Measurements from ENCODE around the gene SRR. TPM values are rescaled to one million over a fixed set of nuclear protein-coding genes. Genes with fewer than 3 reads are reported as not detected.
"Not testable (repeated sequence)": the region's sequence is repeated elsewhere in the genome, so short reads cannot be mapped to it uniquely, and the experiment has no call there.

Gene SRR
- total RNA-seq, 1 experiment from 2014 or later, result 9.0 TPM

DNA sequence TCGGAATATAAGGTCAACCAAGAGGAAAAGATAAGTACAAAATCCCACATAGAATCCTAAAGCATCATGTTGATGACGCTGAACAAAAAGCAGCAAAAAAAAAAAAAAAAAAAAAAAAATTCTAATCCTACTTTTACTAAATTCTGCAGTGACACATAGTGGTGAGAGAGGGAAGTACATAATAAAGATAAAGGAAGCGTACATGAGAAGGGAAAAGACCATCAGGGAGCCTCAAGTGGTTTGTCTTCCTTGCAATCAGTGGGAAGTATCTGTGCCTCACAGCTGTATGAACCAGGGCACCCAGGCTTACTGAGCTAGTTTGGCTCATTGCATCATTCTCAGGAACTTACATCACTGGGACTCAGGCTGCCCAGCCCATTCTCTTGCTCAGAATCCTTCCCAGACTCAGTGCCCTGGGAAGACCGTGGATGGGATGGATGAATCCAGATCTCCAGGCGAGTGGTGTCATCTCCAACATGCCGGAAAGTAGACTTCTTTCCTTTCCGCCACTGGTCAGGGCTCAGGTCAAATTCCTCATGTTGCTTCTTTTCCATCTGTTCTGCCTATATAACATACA, 21.4 kb upstream of the SRR start:
- in situ Hi-C loops (cut with HindIII; ENCODE audit: low pct_unique_long_range_greater_than_20kb, low sequenced_read_pairs), result no loop called here
- peak; percentile 88 for DNase-seq (ENCODE audit: low read depth, low spot score)

DNA sequence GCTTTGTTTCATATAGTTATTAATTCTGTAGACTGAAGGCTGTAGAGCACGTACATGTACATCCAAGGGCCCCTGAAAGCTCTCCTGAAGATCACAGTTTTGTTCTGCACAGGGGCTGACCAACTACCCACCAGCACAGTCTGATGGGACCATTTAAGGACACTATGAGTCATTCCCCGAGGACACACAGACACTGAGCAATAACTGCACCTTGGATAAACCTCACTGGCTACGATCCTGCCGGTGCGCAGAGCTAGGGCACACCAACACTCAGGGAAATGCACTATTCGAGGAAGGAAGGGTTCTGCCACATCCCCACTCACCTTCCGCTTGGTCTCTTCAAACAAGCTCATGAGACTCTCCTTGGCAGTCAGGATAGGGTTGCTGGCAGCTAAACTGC, 20.4 kb upstream of the SRR start:
- in situ Hi-C loops (cut with HindIII; ENCODE audit: low pct_unique_long_range_greater_than_20kb, low sequenced_read_pairs), result no loop called here

DNA sequence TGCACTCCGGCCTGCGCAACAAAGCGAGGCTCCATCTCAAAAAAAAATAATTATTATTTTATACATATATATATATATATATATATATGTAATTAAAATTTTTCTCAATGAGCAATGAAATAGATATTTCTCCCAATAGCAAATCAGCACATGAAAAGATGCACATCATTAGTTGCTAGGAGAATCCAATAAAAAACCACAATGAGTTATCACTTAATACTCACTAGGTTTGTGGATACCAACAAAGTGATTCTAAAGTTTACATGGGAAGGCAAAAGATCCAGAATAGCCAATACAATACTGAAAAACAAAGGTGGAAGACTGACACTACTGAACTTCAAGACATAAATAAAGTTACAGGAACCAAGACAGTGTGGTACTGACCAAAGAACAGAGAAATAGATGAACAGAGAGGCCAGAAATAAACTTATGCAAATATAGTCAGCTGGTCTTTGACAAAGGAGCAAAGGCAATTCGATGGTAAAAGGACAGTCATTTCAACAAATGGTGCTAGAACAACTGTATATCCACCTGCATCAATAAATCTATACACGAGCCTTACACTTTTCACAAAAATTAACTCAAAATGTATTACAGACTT, 13.8 kb upstream of the SRR start:
- in situ Hi-C loops (cut with HindIII; ENCODE audit: low pct_unique_long_range_greater_than_20kb, low sequenced_read_pairs), result no loop called here
- DNase-seq (ENCODE audit: low read depth, low spot score), result peak; percentile 24

More for the DNA sequence above, 20.4 kb upstream of the SRR start:
- DNase-seq (ENCODE audit: low read depth, low spot score), result no peak

DNA sequence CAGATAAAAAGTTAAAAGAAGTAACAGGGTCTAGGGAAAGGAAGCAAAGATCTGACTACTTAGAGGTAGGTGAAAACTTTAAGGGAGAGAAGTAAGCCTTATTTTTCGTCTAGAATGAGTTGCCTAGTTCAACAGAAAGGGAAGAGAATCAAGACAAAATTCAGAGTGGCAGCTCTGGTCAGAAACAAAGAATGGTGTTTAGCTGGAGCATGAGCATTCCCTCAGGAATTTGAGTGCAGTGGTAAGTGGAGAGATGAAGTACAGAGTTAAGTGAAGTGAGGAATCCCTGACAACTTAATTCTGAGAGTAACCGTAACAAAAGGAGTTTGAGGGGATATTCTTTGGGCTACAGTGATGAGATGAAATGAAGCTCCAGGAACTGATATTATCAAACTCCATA, 11.7 kb upstream of the SRR start:
- in situ Hi-C loops (cut with HindIII; ENCODE audit: low pct_unique_long_range_greater_than_20kb, low sequenced_read_pairs), result no loop called here
- no peak for DNase-seq (ENCODE audit: low read depth, low spot score)

DNA sequence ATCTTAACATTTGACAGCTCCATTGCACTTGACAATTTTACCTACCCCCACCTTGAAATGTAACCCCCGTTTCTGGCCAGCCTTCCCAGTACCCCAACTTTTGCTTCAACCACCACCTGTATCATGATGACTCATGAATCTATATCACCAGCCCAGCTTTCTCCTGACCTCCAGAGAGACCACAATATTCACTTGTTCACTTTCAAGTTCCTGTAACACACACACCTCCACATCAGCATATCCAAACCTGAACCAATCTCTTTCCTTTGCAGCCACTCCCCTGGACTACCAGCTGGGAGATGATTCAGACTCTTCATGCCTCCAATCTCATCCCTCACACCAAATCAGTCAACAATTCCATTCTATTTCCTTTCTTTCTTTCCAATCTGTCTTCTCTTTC, 8.2 kb upstream of the SRR start:
- no peak for DNase-seq (ENCODE audit: low read depth, low spot score)
- in situ Hi-C loops (cut with HindIII; ENCODE audit: low pct_unique_long_range_greater_than_20kb, low sequenced_read_pairs), result no loop called here

DNA sequence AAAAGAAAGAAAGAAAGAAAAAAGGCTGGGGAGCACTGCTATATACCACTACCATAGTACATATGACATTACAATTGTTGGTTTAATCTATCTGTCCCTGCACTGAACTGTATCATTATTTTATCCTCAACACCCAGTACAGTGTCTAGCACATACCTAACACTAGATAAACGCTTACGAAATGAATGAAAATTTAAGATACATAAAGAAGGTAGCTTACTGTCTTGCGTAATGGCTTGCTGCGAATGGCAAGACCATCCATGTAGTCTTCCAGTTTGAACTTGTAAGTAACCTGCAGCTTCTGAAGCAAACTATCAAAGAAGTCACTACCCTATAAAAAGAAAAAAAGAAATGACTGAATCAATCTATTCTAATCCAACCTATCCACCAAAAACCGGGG, 6.7 kb upstream of the SRR start:
- in situ Hi-C loops (cut with HindIII; ENCODE audit: low pct_unique_long_range_greater_than_20kb, low sequenced_read_pairs), result no loop called here

DNA sequence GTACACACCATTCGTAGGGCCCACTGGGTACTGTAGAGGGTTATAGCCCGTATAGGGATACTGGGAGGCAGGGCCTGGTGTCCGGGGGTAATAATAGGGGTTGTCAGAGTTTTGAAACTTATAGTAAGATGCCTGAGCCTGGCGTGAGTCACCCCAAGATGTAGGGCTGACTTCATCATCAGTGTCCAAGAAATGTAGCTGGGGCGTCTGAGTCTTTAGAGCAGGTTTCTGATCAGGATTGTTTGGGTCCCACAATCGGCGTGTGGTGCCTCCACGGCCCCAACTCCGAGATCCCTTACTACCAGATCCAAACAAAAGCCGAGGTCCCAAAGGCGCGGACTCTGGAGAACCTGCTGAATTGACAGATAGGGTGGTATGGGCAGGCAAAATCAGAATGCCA, 4.6 kb upstream of the SRR start:
- in situ Hi-C loops (cut with HindIII; ENCODE audit: low pct_unique_long_range_greater_than_20kb, low sequenced_read_pairs), result no loop called here
- DNase-seq (ENCODE audit: low read depth, low spot score), result no peak

More for the DNA sequence above, 6.7 kb upstream of the SRR start:
- DNase-seq (ENCODE audit: low read depth, low spot score), result no peak

DNA sequence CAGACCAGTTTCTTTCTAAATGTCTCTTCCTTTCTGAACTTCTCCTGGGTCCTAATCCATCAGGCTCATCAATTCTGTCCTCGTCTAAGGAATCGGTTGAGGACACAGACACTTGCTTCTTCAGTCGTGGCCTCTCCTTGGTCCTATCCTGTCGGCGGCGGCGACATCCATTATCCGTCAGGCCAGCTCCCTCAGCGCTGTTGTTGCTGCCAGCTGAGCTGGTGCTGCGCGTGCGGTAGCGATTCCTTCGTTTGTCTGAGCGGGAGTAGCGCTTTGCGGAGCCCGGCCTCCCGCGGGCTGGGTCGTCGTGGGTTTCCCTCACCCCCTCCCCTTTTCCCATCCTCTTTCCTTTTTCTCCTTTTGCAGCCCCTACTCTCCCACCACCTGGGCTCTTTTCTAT, 4.0 kb upstream of the SRR start:
- in situ Hi-C loops (cut with HindIII; ENCODE audit: low pct_unique_long_range_greater_than_20kb, low sequenced_read_pairs), result no loop called here
- no peak for DNase-seq (ENCODE audit: low read depth, low spot score)

DNA sequence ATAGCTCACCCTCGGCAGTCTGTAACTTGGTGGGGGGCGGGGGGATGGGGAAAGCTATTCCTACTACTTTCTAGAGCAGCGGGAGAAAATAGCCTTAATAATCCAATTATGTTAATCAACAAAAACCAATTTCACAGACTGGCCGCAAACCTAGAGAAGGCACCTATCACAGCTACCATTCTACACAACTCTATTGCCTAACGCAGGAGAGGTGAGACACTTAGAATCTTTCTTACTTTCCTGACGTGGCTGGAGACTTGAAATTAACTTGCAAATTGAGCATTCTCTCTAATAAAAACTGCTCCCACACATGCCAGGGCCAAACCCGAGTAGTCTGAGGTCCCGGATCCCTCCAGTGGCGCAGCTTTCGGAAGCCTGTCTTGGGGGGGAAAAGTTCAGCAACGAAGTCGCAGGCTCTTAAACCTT, 959 bp upstream of the SRR start:
- DNase-seq (ENCODE audit: low read depth, low spot score), result no peak

DNA sequence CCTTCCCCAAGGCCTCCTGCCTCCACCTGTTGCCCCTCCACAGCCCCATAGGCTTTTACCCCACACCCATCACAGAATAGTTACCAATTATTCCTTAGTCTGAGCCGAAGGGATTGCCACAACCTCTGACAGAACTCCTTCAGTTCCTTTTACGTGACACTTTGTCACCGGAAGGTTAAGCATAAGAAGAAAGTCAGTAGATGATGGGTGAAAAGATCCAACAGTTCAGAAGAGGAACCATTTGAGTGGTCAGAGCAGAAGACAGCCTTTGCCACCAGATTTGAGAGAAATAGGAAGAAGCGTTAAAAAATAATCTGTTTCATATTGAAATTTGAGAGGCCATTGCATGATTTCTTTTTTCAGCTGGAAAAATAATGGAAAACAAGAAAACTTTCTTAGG, 1.2 kb downstream of the SRR start:
- no peak for DNase-seq (ENCODE audit: low read depth, low spot score)
- in situ Hi-C loops (cut with HindIII; ENCODE audit: low pct_unique_long_range_greater_than_20kb, low sequenced_read_pairs), result no loop called here

More for the DNA sequence above, 959 bp upstream of the SRR start:
- in situ Hi-C loops (cut with HindIII; ENCODE audit: low pct_unique_long_range_greater_than_20kb, low sequenced_read_pairs), result no loop called here

DNA sequence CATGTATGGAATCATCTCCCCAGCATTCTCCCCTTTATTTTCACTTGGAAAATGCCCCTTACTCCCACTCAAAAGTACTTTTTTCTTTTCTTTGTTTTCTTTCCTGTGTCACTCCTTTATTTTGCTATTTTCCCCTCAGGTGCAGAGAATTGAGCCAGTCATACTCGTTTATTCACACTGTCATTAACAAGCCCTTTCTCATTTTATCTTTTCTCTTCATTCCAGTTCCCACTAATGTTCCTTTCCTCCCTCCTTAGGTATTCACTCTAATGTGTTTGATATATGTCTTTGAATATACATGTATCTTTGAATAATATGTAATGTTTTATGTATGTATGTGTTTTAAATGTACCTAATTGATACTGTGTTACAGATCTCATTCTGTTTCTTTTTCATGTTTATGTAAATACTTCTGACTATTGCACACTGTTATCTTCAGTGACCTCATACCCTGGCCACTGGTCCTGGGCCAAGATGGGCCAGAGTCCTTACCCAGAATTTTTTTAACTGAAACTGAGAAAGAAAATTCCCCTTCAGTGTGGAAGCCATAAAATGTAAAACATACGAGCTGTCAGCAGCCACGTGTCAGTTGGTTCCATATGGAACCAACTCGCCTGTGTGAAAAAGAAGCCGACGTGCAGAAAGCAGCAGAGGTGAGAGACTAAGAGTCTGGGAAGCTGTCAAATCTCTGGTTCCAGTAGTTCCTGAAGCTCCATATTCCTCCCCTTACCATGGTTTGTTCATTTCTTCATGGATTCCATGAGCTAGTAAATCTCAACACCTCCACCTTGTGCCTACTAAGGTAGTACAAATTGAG, 5.8 kb downstream of the SRR start:
- no peak for DNase-seq (ENCODE audit: low read depth, low spot score)
- in situ Hi-C loops (cut with HindIII; ENCODE audit: low pct_unique_long_range_greater_than_20kb, low sequenced_read_pairs), result no loop called here

DNA sequence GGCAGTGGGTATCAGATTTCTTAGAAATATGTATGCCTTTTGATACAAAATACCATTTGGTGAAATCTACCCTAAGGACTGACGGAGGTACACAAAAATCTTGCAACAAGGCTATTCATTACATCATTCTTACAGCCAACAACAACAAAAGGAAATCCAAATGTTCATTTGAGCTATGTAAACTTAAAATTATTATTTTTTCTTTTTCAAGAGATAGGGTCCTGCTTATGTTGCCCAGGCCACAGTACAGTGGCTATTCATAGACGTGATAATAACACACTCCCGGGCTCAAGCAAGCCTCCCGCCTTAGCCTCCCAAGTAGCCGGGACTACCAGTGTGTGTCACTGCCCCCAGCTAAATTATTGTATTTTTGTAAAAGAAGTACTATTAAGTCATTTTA, 9.0 kb downstream of the SRR start:
- no peak for DNase-seq (ENCODE audit: low read depth, low spot score)
- in situ Hi-C loops (cut with HindIII; ENCODE audit: low pct_unique_long_range_greater_than_20kb, low sequenced_read_pairs), result no loop called here

DNA sequence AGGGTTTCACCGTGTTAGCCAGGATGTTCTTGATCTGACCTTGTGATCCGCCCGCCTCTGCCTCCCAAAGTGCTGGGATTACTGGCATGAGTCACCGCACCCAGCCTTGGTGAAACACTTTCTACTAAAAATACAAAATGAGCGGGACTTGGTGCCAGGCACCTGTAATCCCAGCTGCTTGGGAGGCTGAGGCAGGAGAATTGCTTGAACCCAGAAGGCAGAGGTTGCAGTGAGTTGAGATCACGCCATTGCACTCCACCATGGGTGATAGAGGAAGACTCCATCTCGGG, 13.1 kb downstream of the SRR start:
- in situ Hi-C loops (cut with HindIII; ENCODE audit: low pct_unique_long_range_greater_than_20kb, low sequenced_read_pairs); DNase-seq (ENCODE audit: low read depth, low spot score): not testable (repeated sequence)

DNA sequence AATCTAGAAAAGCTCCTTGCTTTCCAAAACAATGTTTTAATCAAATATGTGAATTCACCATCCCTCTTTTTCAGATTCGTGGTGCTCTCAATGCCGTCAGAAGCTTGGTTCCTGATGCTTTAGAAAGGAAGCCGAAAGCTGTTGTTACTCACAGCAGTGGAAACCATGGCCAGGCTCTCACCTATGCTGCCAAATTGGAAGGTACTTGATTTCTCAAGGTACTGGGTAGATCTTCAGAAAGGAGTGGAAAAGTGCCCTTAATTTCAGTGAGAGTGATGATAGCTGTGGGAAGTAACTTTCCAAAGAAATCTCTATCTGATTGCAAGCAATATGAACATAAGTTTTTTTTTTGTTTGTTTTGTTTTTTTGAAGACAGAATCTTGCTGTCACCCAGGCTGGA, 14.0 kb downstream of the SRR start:
- in situ Hi-C loops (cut with HindIII; ENCODE audit: low pct_unique_long_range_greater_than_20kb, low sequenced_read_pairs), result no loop called here
- no peak for DNase-seq (ENCODE audit: low read depth, low spot score)

DNA sequence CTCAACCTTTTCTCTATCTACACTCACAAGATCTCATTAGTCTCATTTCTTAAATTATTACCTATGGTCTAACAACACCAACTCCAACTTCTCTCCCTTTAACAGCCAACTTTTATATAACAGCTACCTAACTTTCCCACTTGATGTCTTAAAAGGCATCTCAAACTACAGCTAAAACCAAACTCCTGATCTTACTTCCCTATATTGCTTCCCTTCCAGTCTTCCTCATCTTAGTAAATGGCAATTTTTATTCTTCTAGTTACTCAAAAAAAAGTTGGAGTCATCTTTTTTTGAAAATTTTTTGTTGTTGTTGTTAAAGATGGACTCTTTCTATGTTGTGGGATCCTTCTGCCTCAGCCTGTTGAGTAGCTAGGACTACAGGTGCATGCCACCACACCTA, 15.3 kb downstream of the SRR start:
- in situ Hi-C loops (cut with HindIII; ENCODE audit: low pct_unique_long_range_greater_than_20kb, low sequenced_read_pairs), result no loop called here
- no peak for DNase-seq (ENCODE audit: low read depth, low spot score)

DNA sequence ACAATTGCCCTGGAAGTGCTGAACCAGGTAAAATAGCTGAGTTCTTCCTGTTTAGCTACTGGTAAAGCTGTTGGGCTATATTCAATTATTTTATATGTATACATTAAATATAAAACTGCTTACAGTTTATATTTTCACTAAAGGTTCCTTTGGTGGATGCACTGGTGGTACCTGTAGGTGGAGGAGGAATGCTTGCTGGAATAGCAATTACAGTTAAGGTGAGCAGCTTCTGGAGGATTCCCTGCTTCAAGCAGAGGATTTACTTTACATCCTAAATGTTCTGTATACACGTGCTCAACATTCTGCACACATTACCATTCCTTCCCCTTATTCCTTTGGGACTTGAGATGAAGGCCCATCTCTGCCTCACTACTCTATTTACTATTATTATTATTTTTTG, 17.6 kb downstream of the SRR start:
- in situ Hi-C loops (cut with HindIII; ENCODE audit: low pct_unique_long_range_greater_than_20kb, low sequenced_read_pairs), result no loop called here
- DNase-seq (ENCODE audit: low read depth, low spot score), result no peak

DNA sequence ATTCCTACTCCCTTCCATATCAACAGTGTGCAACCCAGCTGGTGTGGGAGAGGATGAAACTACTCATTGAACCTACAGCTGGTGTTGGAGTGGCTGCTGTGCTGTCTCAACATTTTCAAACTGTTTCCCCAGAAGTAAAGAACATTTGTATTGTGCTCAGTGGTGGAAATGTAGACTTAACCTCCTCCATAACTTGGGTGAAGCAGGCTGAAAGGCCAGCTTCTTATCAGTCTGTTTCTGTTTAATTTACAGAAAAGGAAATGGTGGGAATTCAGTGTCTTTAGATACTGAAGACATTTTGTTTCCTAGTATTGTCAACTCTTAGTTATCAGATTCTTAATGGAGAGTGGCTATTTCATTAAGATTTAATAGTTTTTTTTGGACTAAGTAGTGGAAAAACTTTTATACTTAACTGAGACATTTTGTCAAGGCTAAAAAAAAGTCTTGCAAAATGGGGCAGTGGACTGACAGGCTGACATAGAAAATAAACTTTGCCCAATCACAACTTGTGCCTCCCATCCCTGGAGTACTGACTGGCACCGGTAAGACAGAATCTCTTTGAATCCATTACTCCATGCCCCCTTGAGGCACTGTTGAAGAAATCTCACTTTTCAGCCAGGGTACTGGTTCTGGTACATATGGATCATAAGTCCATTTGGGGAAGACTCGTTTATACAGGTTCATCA, 20.0 kb downstream of the SRR start:
- in situ Hi-C loops (cut with HindIII; ENCODE audit: low pct_unique_long_range_greater_than_20kb, low sequenced_read_pairs), result no loop called here
- no peak for DNase-seq (ENCODE audit: low read depth, low spot score)

DNA sequence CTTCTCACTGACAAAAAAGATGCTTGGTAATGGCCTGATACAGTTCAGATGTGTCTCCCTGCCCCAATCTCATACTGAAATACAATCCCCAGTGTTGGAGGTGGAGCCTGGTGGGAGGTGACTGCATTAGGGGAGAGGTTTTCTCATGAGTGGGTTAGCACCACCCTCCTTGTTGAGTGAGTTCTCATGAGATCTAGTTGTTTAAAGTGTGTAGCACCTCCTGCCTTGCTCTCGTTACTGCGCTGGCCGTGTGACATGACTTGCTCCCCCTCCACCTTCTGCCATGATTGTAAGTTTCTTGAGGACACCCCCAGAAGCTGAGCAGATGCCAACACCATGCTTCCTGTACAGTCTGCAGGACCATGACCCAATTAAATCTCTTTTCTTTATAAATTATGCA, 27.6 kb downstream of the SRR start:
- in situ Hi-C loops (cut with HindIII; ENCODE audit: low pct_unique_long_range_greater_than_20kb, low sequenced_read_pairs), result no loop called here
- DNase-seq (ENCODE audit: low read depth, low spot score), result no peak

Data from SK-MEL-5 (cell line).